ENCODE results near the gene PROM2. TPM values are rescaled to one million over a fixed set of nuclear protein-coding genes. Genes with fewer than 3 reads are reported as not detected.

Gene PROM2
- total RNA-seq, 1 donor from 2014 or later = 1.7 TPM

GRCh38 chr2:95281071-95281470, 6.8 kb downstream of the PROM2 start:
- no peak for DNase-seq (ENCODE audit: low spot score)
- peaks cover 2% of the 10 kb centered on the region for H3K36me3 Mint-ChIP-seq (ENCODE audit: low read depth)
- H3K9me3 Mint-ChIP-seq (ENCODE audit: low read depth) = no peaks in the 10 kb centered on the region
- H3K27ac Mint-ChIP-seq (ENCODE audit: unreplicated experiment) = no peak overlapping the region
- H3K4me3 Mint-ChIP-seq (ENCODE audit: unreplicated experiment) = no peak overlapping the region
- no peaks in the 10 kb centered on the region for H3K27me3 Mint-ChIP-seq (ENCODE audit: low read depth)
- H3K4me1 Mint-ChIP-seq (ENCODE audit: low read depth) = no peaks in the 10 kb centered on the region
- TF ChIP-seq CTCF (IDR thresholded peaks at IDR 0.05) = no peak

- DNase-seq (ENCODE audit: low spot score) = no peak
- Mint-ChIP-seq H3K4me3 (ENCODE audit: unreplicated experiment) (no peak overlapping the region), H3K36me3 (ENCODE audit: low read depth) (peaks cover 2% of the 10 kb centered on the region), H3K27ac (ENCODE audit: unreplicated experiment) (no peak overlapping the region), H3K9me3 (ENCODE audit: low read depth) (no peaks in the 10 kb centered on the region), H3K27me3 (ENCODE audit: low read depth) (no peaks in the 10 kb centered on the region), H3K4me1 (ENCODE audit: low read depth) (no peaks in the 10 kb centered on the region)
- TF ChIP-seq CTCF (IDR thresholded peaks at IDR 0.05) = no peak
These were observed 7.5 kb downstream of the PROM2 start for GRCh38 chr2:95281786-95282185.

- Mint-ChIP-seq H3K9me3 (ENCODE audit: low read depth) (no peaks in the 10 kb centered on the region), H3K4me1 (ENCODE audit: low read depth) (no peaks in the 10 kb centered on the region), H3K27me3 (ENCODE audit: low read depth) (no peaks in the 10 kb centered on the region), H3K27ac (ENCODE audit: unreplicated experiment) (no peak overlapping the region), H3K36me3 (ENCODE audit: low read depth) (peaks cover 2% of the 10 kb centered on the region), H3K4me3 (ENCODE audit: unreplicated experiment) (no peak overlapping the region)
- no peak for TF ChIP-seq CTCF (IDR thresholded peaks at IDR 0.05)
- no peak for DNase-seq (ENCODE audit: low spot score)
These were observed 8.2 kb downstream of the PROM2 start for GRCh38 chr2:95282458-95282857.

GRCh38 chr2:95283562-95283961, 9.3 kb downstream of the PROM2 start:
- peaks cover 2% of the 10 kb centered on the region for H3K36me3 Mint-ChIP-seq (ENCODE audit: low read depth)
- no peaks in the 10 kb centered on the region for H3K27me3 Mint-ChIP-seq (ENCODE audit: low read depth)
- H3K4me3 Mint-ChIP-seq (ENCODE audit: unreplicated experiment) = no peak overlapping the region
- TF ChIP-seq CTCF (IDR thresholded peaks at IDR 0.05) = no peak
- DNase-seq (ENCODE audit: low spot score) = no peak
- no peaks in the 10 kb centered on the region for H3K4me1 Mint-ChIP-seq (ENCODE audit: low read depth)
- H3K9me3 Mint-ChIP-seq (ENCODE audit: low read depth) = no peaks in the 10 kb centered on the region
- H3K27ac Mint-ChIP-seq (ENCODE audit: unreplicated experiment) = no peak overlapping the region

GRCh38 chr2:95284886-95285541, 10.8 kb downstream of the PROM2 start:
- Mint-ChIP-seq H3K27me3 (ENCODE audit: low read depth) (no peaks in the 10 kb centered on the region), H3K9me3 (ENCODE audit: low read depth) (peaks cover 1% of the 10 kb centered on the region), H3K27ac (ENCODE audit: unreplicated experiment) (no peak overlapping the region), H3K4me3 (ENCODE audit: unreplicated experiment) (no peak overlapping the region), H3K36me3 (ENCODE audit: low read depth) (peaks cover 2% of the 10 kb centered on the region), H3K4me1 (ENCODE audit: low read depth) (no peaks in the 10 kb centered on the region)
- no peak for TF ChIP-seq CTCF (IDR thresholded peaks at IDR 0.05)
- no peak for DNase-seq (ENCODE audit: low spot score)

Measured in chondrocyte (in vitro differentiated cells).